Myocyte (in vitro differentiated cells): ENCODE results near the gene SOX13. TPM values are rescaled to one million over a fixed set of nuclear protein-coding genes. Genes with fewer than 3 reads are reported as not detected.
"Not testable (repeated sequence)": the region's sequence is repeated elsewhere in the genome, so short reads cannot be mapped to it uniquely, and the experiment has no call there.

Experiments
- DNase-seq: peaks from one replicate; pipeline ENCODE4 v3.0.0-alpha.2; 2012; ENCODE audit warnings: low read depth
- total RNA-seq: library from RNA; depleted of rRNA; stranded (reverse); fragments of >200 nt; gene quantifications from 2 replicates; pipeline ENCODE4 v1.2.3, GENCODE V29; 2014

SOX13 gene
- total RNA-seq, 1 donor from 2014 or later, result 2.8 TPM

DNA sequence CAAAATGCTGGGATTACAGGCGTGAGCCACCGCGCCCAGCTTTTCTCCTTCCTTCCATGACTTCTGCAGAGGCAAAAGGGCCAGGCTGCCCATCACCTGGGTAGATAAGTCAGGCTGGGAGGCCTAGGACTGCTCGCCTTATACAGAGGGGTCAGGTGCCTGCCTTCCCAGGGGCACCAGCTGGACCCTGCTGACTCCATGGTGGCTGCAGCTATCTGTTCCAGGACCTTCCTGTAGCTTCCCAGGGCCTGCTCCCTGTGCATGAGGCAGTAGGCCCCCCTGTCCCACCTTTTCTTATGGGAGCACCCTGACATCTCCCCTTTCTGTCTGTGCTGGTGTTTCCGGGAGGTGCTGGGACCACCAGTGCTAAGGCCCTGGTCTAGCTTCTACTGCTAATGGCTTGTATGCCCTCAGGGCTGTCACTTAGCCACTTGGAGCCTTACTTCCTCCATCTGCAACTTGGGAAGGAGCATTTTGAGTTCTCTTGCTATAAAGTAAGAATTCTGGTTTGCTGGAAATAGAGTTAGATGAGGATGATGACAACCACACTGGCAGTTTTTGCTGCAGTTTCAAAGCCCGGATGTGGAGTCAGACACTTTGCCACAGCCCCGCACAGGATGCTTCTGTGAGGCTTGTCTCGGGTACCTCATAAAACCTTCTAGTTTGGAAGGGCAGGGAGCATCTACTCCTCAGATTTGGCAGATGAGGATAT lies 14.4 kb downstream of the SOX13 start:
- no peak for DNase-seq

DNA sequence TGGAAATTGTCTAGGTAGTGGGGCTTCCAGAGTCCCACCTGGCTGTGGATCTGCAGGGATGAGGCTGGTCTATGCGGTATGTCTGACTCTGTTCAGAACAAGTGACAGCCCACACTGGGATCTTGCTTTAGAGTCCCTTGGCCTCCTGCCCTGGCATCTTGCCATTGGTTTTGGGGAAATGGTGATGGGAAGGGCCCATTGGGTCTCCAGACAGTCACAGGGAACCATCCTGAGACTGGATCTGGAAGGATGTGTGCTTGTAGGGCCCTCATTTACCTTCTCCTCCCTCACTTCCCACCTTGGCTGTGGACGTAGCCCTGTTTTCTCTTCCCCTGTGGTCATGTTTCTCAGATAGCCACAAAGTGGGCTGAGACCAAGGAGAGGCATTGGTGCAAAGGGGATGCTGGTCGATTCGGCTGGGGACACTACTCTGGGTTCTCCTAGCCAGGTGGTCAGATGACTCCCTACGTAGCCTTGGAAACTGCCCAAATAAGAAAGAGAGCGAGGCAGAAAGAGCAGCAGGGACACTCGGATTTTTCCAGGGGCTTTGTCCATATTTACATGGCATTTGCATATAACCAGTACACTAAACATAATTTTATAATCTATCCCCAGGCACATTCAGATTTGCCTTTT lies 15.1 kb downstream of the SOX13 start:
- DNase-seq, result no peak

DNA sequence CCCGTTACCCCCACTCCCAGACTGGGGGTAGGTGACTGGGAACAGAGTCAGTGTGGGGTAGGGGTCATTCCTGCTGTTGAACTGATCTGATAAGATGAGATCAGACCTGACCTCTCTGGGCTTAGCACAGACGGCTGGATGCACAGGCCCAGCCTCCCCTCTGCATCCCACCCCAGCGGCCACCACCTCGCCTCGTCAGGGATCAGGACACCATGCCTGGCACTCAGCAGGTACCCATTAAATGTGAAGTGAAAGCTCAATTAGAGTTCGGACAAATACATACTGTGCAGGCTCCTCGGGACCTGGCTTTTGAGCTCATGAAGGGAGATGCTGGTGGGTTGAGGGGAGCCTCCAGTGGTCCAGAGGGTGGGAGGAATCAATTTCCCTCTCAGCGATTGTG lies 15.7 kb downstream of the SOX13 start:
- DNase-seq, result no peak

DNA sequence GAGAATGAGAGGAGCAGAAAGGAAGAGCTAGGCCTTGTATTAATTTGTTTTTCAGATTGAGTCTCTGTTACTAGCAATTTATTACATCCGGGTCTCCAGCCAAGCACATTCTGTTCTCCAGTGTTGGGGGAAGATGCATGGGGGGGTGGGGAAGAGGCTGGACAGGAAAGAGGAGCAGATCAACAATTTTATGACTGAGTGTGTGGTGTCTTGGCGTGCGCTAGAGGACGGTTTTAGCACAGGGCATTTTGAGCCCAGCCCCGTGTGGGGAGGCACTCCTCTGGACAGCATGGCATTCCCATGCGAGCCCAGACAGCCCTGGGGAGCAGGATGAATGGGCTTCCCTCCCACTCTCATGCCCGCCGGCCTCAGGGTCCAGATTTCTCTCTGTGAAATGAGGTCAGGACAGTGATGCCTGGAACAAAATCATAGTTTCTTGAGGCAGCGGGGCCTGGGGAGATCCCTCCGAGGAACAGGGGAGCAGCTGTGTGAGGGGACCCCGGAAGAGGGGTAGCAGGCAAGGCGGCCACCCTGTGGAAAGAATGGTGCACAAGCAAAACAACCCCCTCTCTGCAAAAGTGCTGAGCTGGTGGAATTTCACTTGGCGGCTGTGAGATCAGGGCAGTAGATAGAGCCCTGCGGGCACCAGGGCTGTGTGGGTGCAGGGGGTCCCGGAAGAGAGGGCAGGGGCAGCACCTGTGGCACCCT lies 16.3 kb downstream of the SOX13 start:
- peak; percentile 43 for DNase-seq

DNA sequence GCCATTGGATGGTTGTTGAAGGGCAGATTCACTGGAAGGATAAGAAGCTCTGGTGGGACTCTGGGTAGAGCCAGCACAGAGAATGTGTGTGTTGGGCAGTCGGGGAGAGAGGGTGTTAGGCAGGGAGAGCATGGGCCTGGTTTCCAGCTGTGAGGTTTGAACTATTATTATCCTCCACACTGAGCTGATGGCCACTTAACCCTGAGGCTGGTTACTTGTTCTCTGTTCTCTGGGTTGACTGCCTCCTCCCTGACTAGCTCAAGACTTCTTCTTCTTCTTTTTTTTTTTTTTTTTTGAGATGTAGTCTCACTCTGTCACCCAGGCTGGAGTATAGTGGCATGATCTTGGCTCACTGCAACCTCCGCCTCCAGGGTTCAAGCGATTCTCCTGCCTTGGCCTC lies 17.2 kb downstream of the SOX13 start:
- not testable (repeated sequence) for DNase-seq

DNA sequence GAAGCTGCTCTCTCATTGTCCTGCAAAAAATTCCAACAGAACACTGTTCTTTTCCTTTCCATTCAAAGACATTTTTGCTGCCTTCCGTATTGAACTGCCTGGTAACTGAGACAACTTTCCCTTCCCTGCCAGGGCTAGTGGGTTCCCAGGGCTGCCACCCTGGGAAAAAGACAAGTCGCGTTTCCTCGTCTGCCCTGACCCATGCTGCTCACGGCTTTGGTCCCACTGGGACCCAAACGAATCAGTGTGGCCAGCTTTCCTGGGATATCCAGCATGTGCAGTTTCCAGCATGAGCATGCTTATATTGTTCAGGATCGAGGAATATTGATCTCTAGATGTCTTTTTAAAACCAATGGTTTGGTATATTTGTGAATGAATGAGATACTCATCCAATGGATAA lies 18.2 kb downstream of the SOX13 start:
- no peak for DNase-seq

DNA sequence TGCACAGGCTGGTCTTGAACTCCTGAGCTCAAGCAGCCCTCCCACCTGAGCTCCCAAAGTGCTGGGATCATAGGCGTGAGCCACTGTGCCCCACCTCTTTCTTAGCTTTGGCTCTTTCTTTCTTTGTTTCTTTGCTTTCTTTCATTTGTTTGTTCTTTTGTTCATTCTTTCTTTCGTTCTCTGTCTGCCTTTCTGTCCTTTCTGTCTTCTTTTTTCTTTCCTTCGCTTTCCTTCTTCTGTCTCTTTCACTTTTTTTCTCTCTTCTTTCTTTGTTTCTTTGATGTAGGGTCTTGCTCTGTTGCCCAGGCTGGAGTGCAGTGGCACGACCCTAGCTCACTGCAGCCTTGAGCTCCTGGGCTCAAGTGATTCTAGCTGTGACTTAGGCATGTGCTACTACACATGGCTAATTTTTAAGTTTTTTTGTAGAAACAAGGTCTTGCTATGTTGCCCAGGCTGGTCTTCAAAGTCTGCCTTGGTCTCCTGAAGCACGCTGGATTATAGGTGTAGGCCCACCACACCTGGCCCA lies 18.9 kb downstream of the SOX13 start:
- DNase-seq, result no peak

DNA sequence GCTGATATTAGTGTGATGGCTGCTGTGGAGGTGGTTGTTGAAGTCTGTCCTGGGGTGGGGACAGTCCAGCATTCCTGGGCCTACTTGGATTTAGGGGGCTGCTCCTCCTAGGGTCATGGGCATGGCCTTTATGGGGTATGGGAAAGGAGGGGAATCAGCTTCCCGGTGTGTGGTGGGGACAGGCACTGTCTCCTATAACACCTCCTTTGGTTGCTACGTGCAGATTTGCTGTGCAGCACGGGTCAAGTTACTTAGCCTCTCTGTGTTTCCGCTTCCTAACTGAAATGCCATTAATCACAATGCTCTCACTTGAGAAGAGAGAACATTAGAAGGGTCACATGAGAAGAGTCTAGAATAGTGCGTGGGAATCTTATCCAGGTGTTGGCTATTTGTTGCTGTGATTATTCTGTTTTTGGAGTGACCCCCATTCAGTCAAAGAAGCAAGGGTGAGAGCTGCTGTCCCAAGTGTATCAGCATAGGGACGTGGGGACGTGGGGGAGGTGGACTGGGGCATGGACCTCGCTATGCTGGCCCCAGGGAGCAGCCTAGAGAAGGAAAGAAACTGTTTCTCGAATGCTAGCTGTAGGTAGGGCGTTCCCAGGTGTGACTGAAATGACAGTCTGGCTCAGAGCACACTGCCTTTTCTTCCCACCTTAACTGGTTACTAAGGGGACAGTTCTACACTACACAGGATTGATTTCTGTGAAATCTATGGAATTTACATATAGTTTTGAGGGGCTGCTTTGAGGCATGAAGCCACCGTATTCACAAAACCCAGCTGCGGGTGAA lies 19.9 kb downstream of the SOX13 start:
- DNase-seq, result no peak

DNA sequence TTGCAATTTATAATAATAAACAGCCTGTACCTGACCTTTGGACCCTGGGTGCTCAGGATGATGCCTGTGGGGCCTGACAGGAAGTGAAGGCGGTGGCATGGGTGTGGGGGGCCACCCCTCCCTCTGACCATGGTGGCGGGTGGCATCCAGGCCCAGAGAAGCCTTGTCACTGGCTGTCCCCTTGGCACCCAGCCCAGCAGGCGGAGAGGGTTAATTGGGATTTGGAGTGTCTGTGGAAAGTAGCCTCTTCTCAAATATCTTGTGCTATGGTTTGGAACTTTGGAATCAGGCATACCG lies 20.5 kb downstream of the SOX13 start:
- no peak for DNase-seq

DNA sequence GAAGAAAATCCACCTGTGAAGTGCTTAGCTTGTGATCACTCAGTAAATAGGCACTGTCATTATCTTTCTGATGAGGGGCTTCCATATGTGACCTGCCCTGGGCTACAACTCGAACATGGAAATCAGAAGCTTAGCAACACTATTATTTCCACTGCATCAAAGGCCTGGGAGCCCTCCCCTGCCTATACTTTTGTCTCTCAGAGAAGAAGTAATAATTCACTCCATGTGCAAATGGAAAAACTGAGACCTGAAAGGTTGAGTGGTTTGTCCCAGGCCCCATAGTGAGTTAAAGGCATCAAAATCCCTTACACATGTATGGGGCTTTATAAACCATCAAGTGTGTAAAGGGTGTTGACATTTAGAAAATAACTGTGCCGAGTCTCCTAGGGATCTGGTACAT lies 20.9 kb downstream of the SOX13 start:
- no peak for DNase-seq

DNA sequence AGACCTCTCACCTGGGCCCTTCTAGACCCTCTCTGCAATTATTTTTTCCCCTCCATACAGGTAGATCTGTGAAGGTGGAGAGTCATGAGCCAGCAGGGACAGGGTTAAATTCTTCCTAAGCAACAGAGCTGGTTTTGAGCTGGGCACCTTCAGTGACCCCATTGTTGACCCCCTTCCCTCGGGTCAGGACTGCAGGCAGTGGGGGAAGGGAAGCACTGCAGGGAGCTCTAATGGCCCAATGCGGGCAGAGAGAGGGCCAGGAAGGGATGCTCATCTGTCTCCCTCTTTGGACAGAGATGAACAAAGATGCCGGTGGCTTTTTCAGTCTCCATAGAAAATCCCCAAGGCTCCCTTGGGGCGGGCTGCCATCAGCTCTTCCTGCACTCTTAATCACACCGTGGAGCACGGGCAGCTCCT lies 21.4 kb downstream of the SOX13 start:
- DNase-seq, result no peak

DNA sequence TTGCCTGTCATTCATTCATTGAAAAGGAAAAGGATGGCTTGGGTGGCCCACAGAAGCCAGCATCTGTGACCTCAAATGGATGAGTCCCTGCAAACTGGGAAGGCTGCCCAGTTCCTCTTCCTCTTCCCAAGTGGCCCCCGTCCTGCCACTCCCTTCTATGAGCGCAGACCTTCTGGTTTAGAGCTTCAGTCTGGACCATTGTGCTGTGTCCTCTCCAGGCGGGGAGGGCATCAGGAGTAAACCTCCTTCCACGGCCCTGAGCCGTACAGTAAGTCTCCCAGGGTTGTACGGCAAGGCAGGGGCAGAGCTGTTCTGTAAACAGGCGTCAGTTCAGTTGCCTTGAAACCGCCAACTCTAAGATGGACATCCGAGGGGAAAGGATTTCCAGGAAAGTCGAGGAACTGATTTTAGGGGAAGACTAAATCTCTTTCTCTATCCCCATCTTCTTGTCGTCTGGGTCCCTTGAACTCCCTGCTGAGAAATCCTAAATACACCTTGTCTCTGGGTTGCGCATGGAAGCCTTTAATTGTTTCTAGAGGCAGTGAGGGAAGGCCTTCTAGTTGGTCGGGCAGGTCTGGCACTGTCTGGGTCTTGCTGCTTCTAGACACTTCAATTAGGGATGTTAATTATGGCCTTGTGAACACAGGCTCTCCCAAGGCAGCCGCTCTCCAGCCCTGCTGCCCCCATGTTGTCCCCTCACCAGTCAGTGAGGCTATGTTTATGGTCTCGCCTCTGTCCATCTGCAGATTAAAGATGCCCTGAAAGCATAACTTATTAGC lies 22.1 kb downstream of the SOX13 start:
- no peak for DNase-seq

DNA sequence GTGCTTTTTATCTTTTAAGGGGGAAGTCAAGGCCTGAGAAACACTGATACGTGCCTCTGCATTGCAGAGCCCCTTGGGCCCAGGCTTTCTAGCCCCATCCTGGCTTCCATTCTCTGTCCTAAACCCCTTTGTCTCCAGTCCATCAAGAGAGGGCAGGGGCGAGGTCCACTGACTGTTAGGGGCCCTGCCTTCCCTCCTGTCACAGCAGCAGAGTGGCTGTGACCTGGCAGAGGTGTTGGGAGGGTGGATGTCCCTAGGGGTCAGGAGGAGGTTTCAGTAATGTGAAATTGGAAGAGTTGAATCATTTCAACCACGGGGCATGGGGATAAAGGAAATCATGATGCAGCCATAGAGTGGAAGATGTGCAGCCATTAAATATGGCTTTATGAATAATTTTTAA lies 24.0 kb downstream of the SOX13 start:
- DNase-seq, result no peak

DNA sequence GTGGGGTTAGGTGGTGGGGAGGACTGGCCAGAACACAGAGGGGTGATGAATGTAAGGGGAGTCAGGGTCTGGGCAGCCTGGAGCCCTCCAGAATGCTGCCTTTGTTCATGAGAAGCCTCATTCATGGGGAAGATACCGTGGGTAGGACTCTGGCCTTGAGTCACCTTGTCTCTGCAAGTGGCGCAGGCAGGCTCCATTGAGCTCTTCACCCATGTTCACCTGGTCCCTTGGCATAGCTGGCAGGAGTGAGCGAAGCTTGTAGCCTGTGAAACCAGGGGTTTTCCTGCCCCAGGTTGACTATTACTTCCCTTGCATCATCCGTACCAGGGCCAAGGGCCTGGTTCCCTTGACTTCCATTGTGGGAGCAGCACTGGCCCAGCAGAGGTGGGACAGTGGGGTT lies 25.8 kb downstream of the SOX13 start:
- DNase-seq, result no peak

DNA sequence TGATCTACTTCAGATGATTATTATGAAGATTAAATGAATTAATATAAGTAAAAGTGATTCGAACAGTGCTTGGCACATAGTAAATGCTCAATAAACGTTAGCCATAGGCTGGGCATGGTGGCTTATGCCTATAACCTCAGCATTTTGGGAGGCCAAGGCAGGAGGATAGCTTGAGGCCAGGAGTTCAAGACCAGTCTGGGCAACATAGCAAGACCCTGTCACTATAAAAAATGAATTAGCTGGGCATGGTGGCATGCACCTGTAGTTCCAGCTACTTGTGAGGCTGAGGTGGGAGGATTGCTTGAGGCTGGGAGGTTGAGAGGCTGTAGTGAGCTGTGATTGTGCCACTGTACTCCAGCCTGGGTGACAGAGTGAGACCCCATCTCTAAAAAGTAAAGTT lies 26.8 kb downstream of the SOX13 start:
- DNase-seq, result not testable (repeated sequence)

DNA sequence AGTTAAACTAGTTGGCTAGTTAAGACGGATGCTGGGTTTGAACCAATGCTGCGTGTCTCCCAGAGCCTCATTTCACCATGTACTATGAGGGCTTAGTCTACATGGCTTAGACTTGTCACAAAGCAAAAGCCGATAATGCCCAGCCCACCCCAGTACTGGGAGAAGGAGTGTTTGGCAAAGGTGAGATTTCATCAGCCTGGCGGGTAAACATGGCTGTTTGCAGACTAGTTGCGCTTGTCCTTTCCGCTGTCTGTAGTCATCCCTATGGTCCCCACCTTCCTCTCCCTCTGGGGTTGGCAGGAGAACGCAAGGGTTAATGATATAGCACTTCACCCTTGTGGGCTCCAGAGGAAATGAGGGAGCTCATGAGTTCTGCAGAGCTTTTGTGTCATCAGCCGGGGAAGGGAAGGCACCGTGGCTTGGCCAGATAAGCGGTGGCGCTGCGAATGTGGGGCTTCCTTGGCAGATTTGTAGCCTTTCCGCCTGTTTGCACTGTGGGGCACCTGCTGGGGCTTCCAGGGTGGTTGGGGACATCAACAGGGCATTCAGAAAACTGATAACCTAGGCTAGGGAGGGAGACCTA lies 29.2 kb downstream of the SOX13 start:
- DNase-seq, result no peak

DNA sequence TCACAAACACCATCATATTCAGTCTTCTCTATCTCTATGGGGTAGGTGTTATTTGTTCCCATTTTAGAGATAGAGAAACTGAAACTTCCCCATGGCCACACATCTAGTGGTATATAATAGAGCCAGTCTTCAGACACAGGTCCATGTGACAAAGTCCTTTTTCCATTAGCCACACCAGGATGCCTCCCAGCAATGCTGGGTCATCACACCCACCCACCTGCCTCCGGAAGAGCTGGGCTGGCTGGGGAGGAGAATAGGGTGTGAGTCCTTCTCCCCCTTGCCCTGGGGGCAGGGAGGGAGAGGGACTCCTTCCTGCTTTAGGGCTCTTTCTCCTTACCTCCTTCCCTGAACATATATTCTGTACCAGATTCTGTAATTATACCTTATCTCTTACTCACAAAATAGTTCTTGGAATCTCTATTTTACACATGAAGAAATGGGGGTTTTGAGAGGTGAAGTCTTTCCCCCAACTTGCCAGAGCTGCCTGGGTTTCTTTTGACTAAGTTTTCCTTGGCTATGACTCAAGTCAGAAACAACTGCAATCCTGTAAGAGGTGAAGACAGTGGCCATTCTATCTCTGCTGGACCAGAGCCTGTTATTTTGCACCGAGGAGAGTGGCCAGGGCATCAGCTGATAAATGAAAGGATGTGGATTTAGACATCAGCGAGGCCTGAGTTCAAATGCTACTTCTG lies 30.0 kb downstream of the SOX13 start:
- DNase-seq, result peak; percentile 23

DNA sequence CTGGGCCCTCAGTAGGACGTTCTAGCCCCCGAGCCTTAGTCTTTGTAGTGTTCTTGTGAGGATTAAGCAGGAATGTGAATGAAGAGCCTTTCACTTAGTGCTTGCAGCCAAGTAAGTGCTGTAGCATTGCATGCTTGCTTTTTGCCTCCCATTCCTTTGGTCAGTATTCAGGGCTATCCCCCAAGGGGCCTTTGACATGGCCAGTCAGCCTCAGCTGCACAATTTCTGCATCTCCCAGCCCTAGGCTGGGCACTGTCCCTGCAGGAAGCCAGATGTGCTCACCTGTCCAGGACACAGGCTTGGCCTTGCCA lies 30.5 kb downstream of the SOX13 start:
- DNase-seq, result no peak

DNA sequence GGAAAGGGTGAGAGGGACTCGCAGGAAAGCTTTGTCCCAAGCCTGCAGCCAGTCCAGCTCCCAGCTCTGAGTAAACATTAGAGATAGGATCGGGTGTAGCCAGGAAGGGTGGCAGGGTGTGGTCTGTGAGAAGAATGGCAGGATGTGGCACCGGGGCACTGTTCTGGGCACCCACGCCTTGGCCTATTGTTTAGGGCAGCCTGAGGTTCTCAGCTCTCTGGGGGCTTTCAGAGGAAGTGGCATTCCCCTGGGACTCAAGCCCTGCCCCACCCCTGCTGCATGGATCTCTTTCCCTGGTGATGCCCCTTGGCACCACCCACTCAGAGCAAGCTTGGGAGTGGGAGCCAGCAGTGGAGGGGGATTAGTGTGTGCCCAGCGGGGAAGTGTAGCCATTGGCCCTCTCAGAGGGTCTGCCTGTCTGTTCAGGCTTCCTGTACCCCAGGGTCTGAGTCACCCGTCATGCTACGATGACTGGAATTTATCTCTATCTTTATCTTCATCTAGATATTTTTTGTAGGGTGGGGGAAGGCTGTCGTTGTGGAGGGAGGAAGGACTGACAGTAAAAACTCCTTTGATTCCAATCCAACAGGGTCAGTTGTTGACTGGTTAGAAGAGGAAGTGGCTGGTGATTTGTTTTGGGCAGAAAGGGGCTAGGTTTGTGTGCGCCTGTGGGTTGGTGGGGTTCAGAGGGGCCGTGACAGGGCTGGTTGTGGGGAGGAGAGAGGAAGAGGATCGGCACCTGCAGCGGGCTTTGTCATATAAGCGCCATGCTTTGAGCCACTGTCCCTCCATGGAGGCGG lies 31.6 kb downstream of the SOX13 start:
- no peak for DNase-seq
